ENCODE measurements around the gene SSH2. TPM values are rescaled to one million over a fixed set of nuclear protein-coding genes. Genes with fewer than 3 reads are reported as not detected.

The SSH2 gene
- total RNA-seq, 4 donors from 2014 or later, result 30.2 to 38.6 (median 35.5) TPM

DNA sequence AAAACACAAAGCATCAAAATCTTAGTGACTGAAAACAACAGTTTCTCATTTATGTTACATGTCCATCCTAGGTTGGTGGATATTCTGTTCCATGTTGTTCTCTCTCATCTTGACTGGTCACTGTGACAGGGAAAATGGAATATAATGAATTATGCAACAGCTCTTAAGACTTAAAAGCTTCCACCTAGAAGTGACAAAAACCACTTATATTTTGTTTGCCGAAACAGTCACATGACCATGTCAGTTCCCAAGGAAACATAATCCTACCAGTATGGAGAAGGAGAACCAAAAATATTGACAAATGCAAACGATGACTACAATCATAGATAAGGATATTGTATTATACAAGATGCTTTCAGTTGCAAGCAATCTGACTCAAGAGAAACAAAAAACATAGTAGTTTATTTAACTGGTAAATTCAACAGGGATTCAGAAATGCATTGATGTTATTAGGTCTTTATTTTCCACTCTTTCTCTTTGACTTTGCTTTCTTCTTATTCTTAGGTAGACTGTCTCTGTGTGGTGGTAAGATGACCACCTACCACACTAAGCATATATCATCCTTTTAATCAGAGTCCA is 103.8 kb downstream of the SSH2 start:
- Histone ChIP-seq H3K4me1 (no peaks in the 10 kb centered on the region), H3K27ac (no peak overlapping the region), H3K36me3 (no peaks in the 10 kb centered on the region), H3K4me3 (replicated peaks in 1 of 3) (no peak overlapping the region), H3K9me3 (no peaks in the 10 kb centered on the region), H3K27me3 (no peaks in the 10 kb centered on the region)
- DNase-seq, result no peak
- intact Hi-C loops (cut with DNase I), result no loop called here
- no peak for TF ChIP-seq POLR2A (IDR thresholded peaks at IDR 0.05)
- 59 to 97% methylated on average over 2 of the region's 2 CpGs for WGBS, 2 donors

DNA sequence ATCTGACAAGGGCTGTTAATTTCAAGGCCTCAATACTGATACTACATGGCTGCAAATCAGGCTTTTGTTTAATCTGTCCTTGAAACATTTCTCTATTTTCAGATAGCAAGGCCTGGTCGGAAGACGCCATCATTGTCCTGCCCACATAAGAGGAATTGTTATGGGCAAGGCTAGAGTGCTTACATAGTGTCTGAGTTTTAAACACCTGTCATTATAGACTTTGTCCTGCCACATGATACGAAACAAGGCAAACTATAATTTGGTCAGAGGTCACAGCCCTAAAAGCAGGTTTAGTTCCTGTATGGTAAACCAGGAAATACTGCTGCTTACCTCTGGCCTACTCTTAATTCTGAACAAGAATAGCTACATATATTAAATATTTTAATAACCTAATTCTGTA is 104.4 kb downstream of the SSH2 start:
- Histone ChIP-seq H3K4me1 (no peaks in the 10 kb centered on the region), H3K9me3 (no peaks in the 10 kb centered on the region), H3K27ac (no peak overlapping the region), H3K4me3 (replicated peaks in 1 of 3) (no peak overlapping the region), H3K27me3 (no peaks in the 10 kb centered on the region), H3K36me3 (no peaks in the 10 kb centered on the region)
- WGBS, 2 donors, result 94 to 96% methylated on average over 3 of the region's 3 CpGs
- no peak for TF ChIP-seq POLR2A (IDR thresholded peaks at IDR 0.05)
- TF ChIP-seq, protein P1, sequence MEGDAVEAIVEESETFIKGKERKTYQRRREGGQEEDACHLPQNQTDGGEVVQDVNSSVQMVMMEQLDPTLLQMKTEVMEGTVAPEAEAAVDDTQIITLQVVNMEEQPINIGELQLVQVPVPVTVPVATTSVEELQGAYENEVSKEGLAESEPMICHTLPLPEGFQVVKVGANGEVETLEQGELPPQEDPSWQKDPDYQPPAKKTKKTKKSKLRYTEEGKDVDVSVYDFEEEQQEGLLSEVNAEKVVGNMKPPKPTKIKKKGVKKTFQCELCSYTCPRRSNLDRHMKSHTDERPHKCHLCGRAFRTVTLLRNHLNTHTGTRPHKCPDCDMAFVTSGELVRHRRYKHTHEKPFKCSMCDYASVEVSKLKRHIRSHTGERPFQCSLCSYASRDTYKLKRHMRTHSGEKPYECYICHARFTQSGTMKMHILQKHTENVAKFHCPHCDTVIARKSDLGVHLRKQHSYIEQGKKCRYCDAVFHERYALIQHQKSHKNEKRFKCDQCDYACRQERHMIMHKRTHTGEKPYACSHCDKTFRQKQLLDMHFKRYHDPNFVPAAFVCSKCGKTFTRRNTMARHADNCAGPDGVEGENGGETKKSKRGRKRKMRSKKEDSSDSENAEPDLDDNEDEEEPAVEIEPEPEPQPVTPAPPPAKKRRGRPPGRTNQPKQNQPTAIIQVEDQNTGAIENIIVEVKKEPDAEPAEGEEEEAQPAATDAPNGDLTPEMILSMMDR (IDR thresholded peaks at IDR 0.05), result no peak
- no peak for DNase-seq
- intact Hi-C loops (cut with DNase I), result no loop called here

DNA sequence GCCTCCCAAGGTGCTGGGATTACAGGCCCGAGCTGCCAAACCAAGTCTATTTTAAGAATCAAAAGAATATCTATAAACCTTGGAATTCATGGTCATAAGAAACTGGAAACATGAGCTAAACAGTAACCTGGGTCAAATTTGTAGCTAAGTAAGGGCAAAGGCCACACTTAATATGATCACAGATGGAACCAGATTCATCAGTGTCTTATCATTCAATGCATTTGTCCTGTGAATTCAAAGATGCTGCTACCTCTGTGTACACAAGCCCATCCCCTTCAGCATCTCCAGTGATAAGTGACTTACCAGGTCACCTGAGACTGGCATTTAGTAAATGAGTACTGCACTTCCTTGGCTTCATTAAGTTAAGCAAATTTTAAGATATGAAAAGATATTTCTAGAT is 108.1 kb downstream of the SSH2 start:
- H3K27ac ChIP-seq, result no peak overlapping the region
- no peaks in the 10 kb centered on the region for H3K27me3 ChIP-seq
- no peaks in the 10 kb centered on the region for H3K4me1 ChIP-seq
- no peak overlapping the region for H3K4me3 ChIP-seq (replicated peaks in 1 of 3)
- TF ChIP-seq POLR2A (IDR thresholded peaks at IDR 0.05), result no peak
- TF ChIP-seq, protein P1 (IDR thresholded peaks at IDR 0.05), result no peak
- DNase-seq, result no peak
- no peaks in the 10 kb centered on the region for H3K9me3 ChIP-seq
- no peaks in the 10 kb centered on the region for H3K36me3 ChIP-seq
- intact Hi-C loops (cut with DNase I), result no loop called here
- 90 to 94% methylated on average over 1 of the region's 1 CpG for WGBS, 2 donors

DNA sequence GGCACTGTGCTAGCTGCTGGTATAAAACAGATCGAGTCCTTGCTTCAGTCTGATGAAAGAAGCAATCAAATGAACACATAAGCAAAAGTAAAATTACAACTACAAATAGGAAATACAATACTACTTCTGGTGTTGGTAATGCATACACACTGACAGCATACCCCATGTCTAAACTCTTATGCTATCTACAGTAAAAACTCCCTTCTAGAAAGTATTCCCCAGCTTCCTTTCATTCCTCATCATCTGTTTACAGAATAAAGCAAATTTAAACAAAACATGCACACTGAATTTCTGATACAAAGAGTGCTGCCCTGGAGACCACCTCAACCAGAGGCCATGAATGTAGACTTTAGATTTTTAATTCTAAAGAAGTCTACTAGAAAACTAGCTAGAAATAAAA is 109.6 kb downstream of the SSH2 start:
- Histone ChIP-seq H3K4me3 (replicated peaks in 1 of 3) (no peak overlapping the region), H3K4me1 (no peaks in the 10 kb centered on the region), H3K27me3 (no peaks in the 10 kb centered on the region), H3K36me3 (no peaks in the 10 kb centered on the region), H3K9me3 (no peaks in the 10 kb centered on the region), H3K27ac (no peak overlapping the region)
- no peak for TF ChIP-seq POLR2A (IDR thresholded peaks at IDR 0.05)
- TF ChIP-seq, protein P1 (IDR thresholded peaks at IDR 0.05), result no peak
- WGBS, 2 donors, result 88% methylated on average over 1 of the region's 1 CpG
- intact Hi-C loops (cut with DNase I), result no loop called here
- no peak for DNase-seq

DNA sequence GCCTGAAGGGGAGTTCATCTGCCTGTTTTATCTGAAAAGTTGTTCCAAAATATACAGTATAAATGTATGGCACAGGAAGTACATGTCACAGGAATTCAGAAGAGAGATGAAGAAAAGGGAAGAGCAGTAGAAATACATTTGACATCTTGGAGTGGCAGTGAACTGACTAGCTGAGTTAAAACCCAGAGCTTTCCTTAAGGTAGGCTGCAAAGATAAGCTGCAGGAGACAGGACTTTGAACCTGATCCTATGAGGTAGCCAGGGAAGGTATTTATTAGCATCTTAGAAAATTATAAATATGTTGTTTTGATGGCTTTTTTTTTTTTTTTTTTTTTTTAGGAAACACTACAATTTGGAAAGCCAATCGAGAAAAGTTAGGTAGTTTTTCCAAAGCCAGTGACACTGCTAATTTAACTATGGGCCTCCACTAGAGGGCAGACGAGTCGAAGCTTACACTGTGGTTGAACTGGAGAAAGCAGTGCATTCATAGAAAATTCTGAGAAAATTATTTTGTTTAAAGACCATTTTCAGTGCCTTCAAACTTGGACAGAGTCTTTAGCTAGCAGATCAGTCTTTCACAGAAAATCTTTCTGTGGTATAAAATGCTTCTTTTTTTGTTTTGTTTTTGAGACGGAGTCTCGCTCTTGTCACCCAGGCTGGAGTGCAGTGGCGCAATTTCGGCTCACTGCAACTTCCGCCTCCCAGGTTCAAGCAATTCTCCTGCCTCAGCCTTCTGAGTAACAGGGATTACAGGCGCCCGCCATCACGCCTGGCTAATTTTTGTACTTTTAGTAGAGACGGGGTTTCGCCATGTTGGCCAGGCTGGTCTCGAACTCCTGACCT is 122.3 kb downstream of the SSH2 start:
- Histone ChIP-seq H3K4me3 (replicated peaks in 1 of 3) (no peak overlapping the region), H3K27me3 (no peaks in the 10 kb centered on the region), H3K9me3 (no peaks in the 10 kb centered on the region), H3K27ac (no peak overlapping the region), H3K4me1 (peaks cover 0 to 4% of the 10 kb centered on the region in 2 donors), H3K36me3 (no peaks in the 10 kb centered on the region)
- intact Hi-C loops (cut with DNase I), result loop anchor here (5.0 kb wide), 1 partner anchor 125 kb away; the partner anchor contains the start of gene SSH2
- TF ChIP-seq, protein P1 (IDR thresholded peaks at IDR 0.05), result peak; percentile 46 to 81 (median 76)
- no peak for TF ChIP-seq POLR2A (IDR thresholded peaks at IDR 0.05)
- peak; percentile 65 to 78 for DNase-seq
- 68 to 72% methylated on average over 14 of the region's 14 CpGs for WGBS, 2 donors

All from thyroid gland (tissue), 4 donors.